BLaER1 (cell line): ENCODE data around the gene HPS5.

Experiments used
- H3K27ac ChIP-seq: shearing (Covaris generic); formaldehyde crosslinking; 2 replicates; pipeline ENCODE4 v1.8.1; 2022
- H3K27me3 ChIP-seq: shearing (Covaris generic); formaldehyde crosslinking; 2 replicates; pipeline ENCODE4 v1.8.1; 2022
- H3K36me3 ChIP-seq: shearing (Covaris generic); formaldehyde crosslinking; 2 replicates; pipeline ENCODE4 v1.8.1; 2022
- H3K4me1 ChIP-seq: shearing (Covaris generic); formaldehyde crosslinking; 2 replicates; pipeline ENCODE4 v1.8.1; 2022
- H3K4me2 ChIP-seq: shearing (Covaris generic); formaldehyde crosslinking; 2 replicates; pipeline ENCODE4 v1.8.1; 2022
- H3K4me3 ChIP-seq: shearing (Covaris generic); formaldehyde crosslinking; 2 replicates; pipeline ENCODE4 v1.8.1; 2022
- H3K9ac ChIP-seq: shearing (Covaris generic); formaldehyde crosslinking; 2 replicates; pipeline ENCODE4 v1.8.1; 2022
- H3K9me3 ChIP-seq: shearing (Covaris generic); formaldehyde crosslinking; 2 replicates; pipeline ENCODE4 v1.8.1; 2022
- H4K20me1 ChIP-seq: shearing (Covaris generic); formaldehyde crosslinking; 2 replicates; pipeline ENCODE4 v1.8.1; 2022
- Cebpa-rat ChIP-seq: shearing (Covaris generic); IDR thresholded peaks from 2 replicates; pipeline ENCODE4 v1.8.1; 2022

HPS5 gene

GRCh38 chr11:18321969-18322711, at the start of gene HPS5, which contains the start of gene GTF2H1:
TSS of gene HPS5 (minus strand) at chr11:18322140. CDS start at chr11:18317858, 4,282 bp downstream.
TSS of gene GTF2H1 (plus strand) at chr11:18322567. CDS start at chr11:18333075, 10,508 bp downstream.
- Histone ChIP-seq H3K4me1 (peaks cover 54% of the 10 kb centered on the region), H3K27ac (peak within 1 kb of the TSS; percentile 99), H3K36me3 (peaks cover 36% of the 10 kb centered on the region), H3K27me3 (no peaks in the 10 kb centered on the region), H3K9me3 (no peaks in the 10 kb centered on the region), H4K20me1 (peaks cover 25% of the 10 kb centered on the region; the same call in 1 of the 2 replicates), H3K4me2 (peak within 1 kb of the TSS; percentile 96), H3K9ac (peak within 1 kb of the TSS; percentile 99), H3K4me3 (peak within 1 kb of the TSS; percentile 78)
- TF ChIP-seq Cebpa-rat, result no peak

GRCh38 chr11:18371279-18371678, 49.3 kb upstream of the HPS5 start:
- no peaks in the 10 kb centered on the region for H3K9me3 ChIP-seq
- H3K9ac ChIP-seq, result no peak overlapping the region
- peaks cover 10% of the 10 kb centered on the region; the same call in 1 of the 2 replicates for H3K36me3 ChIP-seq
- no peak overlapping the region for H3K4me3 ChIP-seq
- no peak for TF ChIP-seq Cebpa-rat
- H4K20me1 ChIP-seq, result no peaks in the 10 kb centered on the region
- peaks cover 37% of the 10 kb centered on the region for H3K4me1 ChIP-seq
- H3K27me3 ChIP-seq, result no peaks in the 10 kb centered on the region
- H3K4me2 ChIP-seq, result no peak overlapping the region
- H3K27ac ChIP-seq, result no peak overlapping the region

- Histone ChIP-seq H3K9ac (no peak overlapping the region), H3K27ac (no peak overlapping the region), H3K4me3 (no peak overlapping the region), H3K36me3 (peaks cover 27% of the 10 kb centered on the region), H4K20me1 (no peaks in the 10 kb centered on the region), H3K4me2 (0 out of 2 replicates have a peak overlapping the region, but pooled peaks have one; percentile 58), H3K4me1 (peaks cover 55% of the 10 kb centered on the region), H3K9me3 (no peaks in the 10 kb centered on the region), H3K27me3 (no peaks in the 10 kb centered on the region)
- TF ChIP-seq Cebpa-rat, result no peak
These were observed 47.5 kb upstream of the HPS5 start for GRCh38 chr11:18369398-18369797.

GRCh38 chr11:18368221-18368620, 46.3 kb upstream of the HPS5 start:
- Histone ChIP-seq H3K9ac (peak overlapping the region; percentile 56; the same call in 1 of the 2 replicates), H3K27ac (peak overlapping the region; percentile 78), H3K36me3 (peaks cover 39% of the 10 kb centered on the region), H3K4me1 (peaks cover 57% of the 10 kb centered on the region), H3K9me3 (no peaks in the 10 kb centered on the region), H3K4me2 (peak overlapping the region; percentile 58), H3K4me3 (no peak overlapping the region), H3K27me3 (no peaks in the 10 kb centered on the region), H4K20me1 (no peaks in the 10 kb centered on the region)
- TF ChIP-seq Cebpa-rat, result no peak

GRCh38 chr11:18367431-18367830, 45.5 kb upstream of the HPS5 start:
- H3K9me3 ChIP-seq, result no peaks in the 10 kb centered on the region
- H3K27ac ChIP-seq, result peak overlapping the region; percentile 78
- H3K9ac ChIP-seq, result peak overlapping the region; percentile 73; the same call in 1 of the 2 replicates
- no peak overlapping the region for H3K4me3 ChIP-seq
- H3K4me2 ChIP-seq, result peak overlapping the region; percentile 83
- peaks cover 46% of the 10 kb centered on the region for H3K36me3 ChIP-seq
- H3K4me1 ChIP-seq, result peaks cover 57% of the 10 kb centered on the region
- H4K20me1 ChIP-seq, result no peaks in the 10 kb centered on the region
- no peaks in the 10 kb centered on the region for H3K27me3 ChIP-seq
- TF ChIP-seq Cebpa-rat, result no peak

- H3K4me3 ChIP-seq, result peak overlapping the region; percentile 48; the same call in 1 of the 2 replicates
- peak overlapping the region; percentile 78 for H3K27ac ChIP-seq
- no peaks in the 10 kb centered on the region for H3K9me3 ChIP-seq
- H3K4me1 ChIP-seq, result peaks cover 66% of the 10 kb centered on the region
- peak overlapping the region; percentile 83 for H3K4me2 ChIP-seq
- peaks cover 56% of the 10 kb centered on the region for H3K36me3 ChIP-seq
- TF ChIP-seq Cebpa-rat, result peak; percentile 11; the same call in 1 of the 2 replicates
- peak overlapping the region; percentile 73 for H3K9ac ChIP-seq
- H4K20me1 ChIP-seq, result no peaks in the 10 kb centered on the region
- no peaks in the 10 kb centered on the region for H3K27me3 ChIP-seq
These were observed 44.3 kb upstream of the HPS5 start for GRCh38 chr11:18366286-18366685.

GRCh38 chr11:18365741-18366140, 43.8 kb upstream of the HPS5 start:
- H3K4me1 ChIP-seq, result peaks cover 66% of the 10 kb centered on the region
- peak overlapping the region; percentile 73 for H3K9ac ChIP-seq
- peaks cover 61% of the 10 kb centered on the region for H3K36me3 ChIP-seq
- H3K27ac ChIP-seq, result peak overlapping the region; percentile 78
- H3K27me3 ChIP-seq, result no peaks in the 10 kb centered on the region
- no peak for TF ChIP-seq Cebpa-rat
- H4K20me1 ChIP-seq, result no peaks in the 10 kb centered on the region
- no peak overlapping the region for H3K4me3 ChIP-seq
- H3K9me3 ChIP-seq, result no peaks in the 10 kb centered on the region
- peak overlapping the region; percentile 83 for H3K4me2 ChIP-seq

- H4K20me1 ChIP-seq, result no peaks in the 10 kb centered on the region
- H3K9me3 ChIP-seq, result no peaks in the 10 kb centered on the region
- no peak overlapping the region for H3K9ac ChIP-seq
- no peak for TF ChIP-seq Cebpa-rat
- no peaks in the 10 kb centered on the region for H3K27me3 ChIP-seq
- peak overlapping the region; percentile 78 for H3K27ac ChIP-seq
- peaks cover 73% of the 10 kb centered on the region for H3K36me3 ChIP-seq
- H3K4me2 ChIP-seq, result peak overlapping the region; percentile 83
- no peak overlapping the region for H3K4me3 ChIP-seq
- H3K4me1 ChIP-seq, result peaks cover 63% of the 10 kb centered on the region
These were observed 42.6 kb upstream of the HPS5 start for GRCh38 chr11:18364495-18365073.

GRCh38 chr11:18361154-18361553, 39.2 kb upstream of the HPS5 start:
- Histone ChIP-seq H3K4me1 (peaks cover 41% of the 10 kb centered on the region), H3K4me2 (no peak overlapping the region), H3K9ac (no peak overlapping the region), H4K20me1 (no peaks in the 10 kb centered on the region), H3K9me3 (no peaks in the 10 kb centered on the region), H3K27me3 (no peaks in the 10 kb centered on the region), H3K36me3 (peaks cover 97% of the 10 kb centered on the region), H3K27ac (peak overlapping the region; percentile 22; the same call in 1 of the 2 replicates), H3K4me3 (no peak overlapping the region)
- no peak for TF ChIP-seq Cebpa-rat

GRCh38 chr11:18358646-18359045, 36.7 kb upstream of the HPS5 start:
- Histone ChIP-seq H3K27me3 (no peaks in the 10 kb centered on the region), H3K9me3 (no peaks in the 10 kb centered on the region), H3K36me3 (peaks cover 97% of the 10 kb centered on the region), H3K4me1 (peaks cover 21% of the 10 kb centered on the region), H3K9ac (no peak overlapping the region), H4K20me1 (no peaks in the 10 kb centered on the region), H3K4me3 (no peak overlapping the region), H3K4me2 (no peak overlapping the region), H3K27ac (no peak overlapping the region)
- no peak for TF ChIP-seq Cebpa-rat
